GM21447 (cell line): ENCODE measurements around the gene SHC1.

Experiments used
- ATAC-seq: cut with Tn5 transposase; IDR thresholded peaks from one replicate; pipeline ENCODE4 v1.9.1; 2021; ENCODE audit not compliant: unreplicated experiment

Gene SHC1

GRCh38 chr1:154974808-154975408 lies 4.4 kb upstream of the SHC1 start:
- ATAC-seq: peak; percentile 47

GRCh38 chr1:154974102-154974807 lies 3.7 kb upstream of the SHC1 start, which contains the start of gene CKS1B:
Gene CKS1B, plus strand, starts transcription at chr1:154974681. Its CDS starts 65 bp downstream, at chr1:154974746.
- ATAC-seq: peak; percentile 70

- ATAC-seq: no peak
These were observed 3.0 kb upstream of the SHC1 start for GRCh38 chr1:154973344-154974101.

- ATAC-seq: no peak
These were observed 2.2 kb upstream of the SHC1 start for GRCh38 chr1:154972517-154973343.

GRCh38 chr1:154972213-154972516 lies 1.6 kb upstream of the SHC1 start:
- no peak for ATAC-seq

- ATAC-seq: no peak
These were observed 923 bp upstream of the SHC1 start for GRCh38 chr1:154971341-154971998.

- ATAC-seq: no peak
These were observed 591 bp downstream of the SHC1 start for GRCh38 chr1:154969860-154970452.

GRCh38 chr1:154969246-154969645 lies 1.3 kb downstream of the SHC1 start:
- ATAC-seq: no peak

- no peak for ATAC-seq
These were observed 1.8 kb downstream of the SHC1 start for GRCh38 chr1:154968731-154969130.

GRCh38 chr1:154967331-154967950 lies 3.1 kb downstream of the SHC1 start:
- ATAC-seq: no peak

- no peak for ATAC-seq
These were observed 4.4 kb downstream of the SHC1 start for GRCh38 chr1:154966111-154966510.

- ATAC-seq: no peak
These were observed 6.2 kb downstream of the SHC1 start for GRCh38 chr1:154964359-154964758.

- no peak for ATAC-seq
These were observed 6.9 kb downstream of the SHC1 start for GRCh38 chr1:154963643-154964042.

- no peak for ATAC-seq
These were observed 7.7 kb downstream of the SHC1 start for GRCh38 chr1:154962795-154963330.

- peak; percentile 14 for ATAC-seq
These were observed 8.3 kb downstream of the SHC1 start for GRCh38 chr1:154962156-154962749.

- peak; percentile 68 for ATAC-seq
These were observed 9.1 kb downstream of the SHC1 start, which contains the start of gene PYGO2 for GRCh38 chr1:154961207-154962155. Gene PYGO2, minus strand, starts transcription at chr1:154961782. Its CDS starts 206 bp downstream, at chr1:154961576.

GRCh38 chr1:154960446-154961136 lies 10.0 kb downstream of the SHC1 start:
- ATAC-seq: no peak
